ENCODE measurements around the gene GCFC2. TPM values are rescaled to one million over a fixed set of nuclear protein-coding genes. Genes with fewer than 3 reads are reported as not detected.
"Not testable (repeated sequence)": the region's sequence is repeated elsewhere in the genome, so short reads cannot be mapped to it uniquely, and the experiment has no call there.

Gene GCFC2
- total RNA-seq, 1 donor from 2014 or later, result 32.0 TPM

GRCh38 chr2:75705921-75706320 is 4.8 kb downstream of the GCFC2 start:
- peaks cover 3% of the 10 kb centered on the region for H3K9me3 Mint-ChIP-seq
- DNase-seq (ENCODE audit: low spot score in 2 of 2, unreplicated experiment in 2 of 2), result no peak
- peaks cover 30% of the 10 kb centered on the region for H3K4me1 Mint-ChIP-seq
- no peak for TF ChIP-seq CTCF (IDR thresholded peaks at IDR 0.05; ENCODE audit: unreplicated experiment)
- peak overlapping the region; percentile 69 for H3K27ac Mint-ChIP-seq
- peaks cover 38% of the 10 kb centered on the region for H3K36me3 Mint-ChIP-seq
- no peaks in the 10 kb centered on the region for H3K27me3 Mint-ChIP-seq (ENCODE audit: low read depth)
- H3K4me3 Mint-ChIP-seq, result no peak overlapping the region

- no peak for TF ChIP-seq CTCF (IDR thresholded peaks at IDR 0.05; ENCODE audit: unreplicated experiment)
- H3K27me3 Mint-ChIP-seq (ENCODE audit: low read depth), result no peaks in the 10 kb centered on the region
- no peak overlapping the region for H3K27ac Mint-ChIP-seq
- peaks cover 3% of the 10 kb centered on the region for H3K9me3 Mint-ChIP-seq
- peaks cover 20% of the 10 kb centered on the region for H3K4me1 Mint-ChIP-seq
- DNase-seq (ENCODE audit: low spot score in 2 of 2, unreplicated experiment in 2 of 2), result no peak
- H3K4me3 Mint-ChIP-seq, result no peak overlapping the region
- H3K36me3 Mint-ChIP-seq, result peaks cover 54% of the 10 kb centered on the region
These were observed 7.0 kb downstream of the GCFC2 start for GRCh38 chr2:75703589-75704287.

- Mint-ChIP-seq H3K9me3 (peaks cover 9% of the 10 kb centered on the region), H3K4me3 (no peak overlapping the region), H3K27ac (no peak overlapping the region), H3K27me3 (ENCODE audit: low read depth) (no peaks in the 10 kb centered on the region), H3K4me1 (peaks cover 13% of the 10 kb centered on the region), H3K36me3 (peaks cover 61% of the 10 kb centered on the region)
- no peak for DNase-seq (ENCODE audit: low spot score in 2 of 2, unreplicated experiment in 2 of 2)
- TF ChIP-seq CTCF (IDR thresholded peaks at IDR 0.05; ENCODE audit: unreplicated experiment), result no peak
These were observed 8.1 kb downstream of the GCFC2 start for GRCh38 chr2:75702593-75702992.

- H3K27ac Mint-ChIP-seq, result no peak overlapping the region
- H3K36me3 Mint-ChIP-seq, result peaks cover 53% of the 10 kb centered on the region
- no peaks in the 10 kb centered on the region for H3K27me3 Mint-ChIP-seq (ENCODE audit: low read depth)
- DNase-seq (ENCODE audit: low spot score in 2 of 2, unreplicated experiment in 2 of 2), result no peak
- H3K9me3 Mint-ChIP-seq, result peaks cover 14% of the 10 kb centered on the region
- no peak for TF ChIP-seq CTCF (IDR thresholded peaks at IDR 0.05; ENCODE audit: unreplicated experiment)
- no peak overlapping the region for H3K4me3 Mint-ChIP-seq
- H3K4me1 Mint-ChIP-seq, result no peaks in the 10 kb centered on the region
These were observed 11.8 kb downstream of the GCFC2 start for GRCh38 chr2:75698918-75699317.

GRCh38 chr2:75688196-75688595 is 22.5 kb downstream of the GCFC2 start:
- H3K36me3 Mint-ChIP-seq, result peaks cover 49% of the 10 kb centered on the region
- H3K9me3 Mint-ChIP-seq, result peaks cover 20% of the 10 kb centered on the region
- no peak for DNase-seq (ENCODE audit: low spot score in 2 of 2, unreplicated experiment in 2 of 2)
- H3K4me3 Mint-ChIP-seq, result no peak overlapping the region
- no peaks in the 10 kb centered on the region for H3K4me1 Mint-ChIP-seq
- no peaks in the 10 kb centered on the region for H3K27me3 Mint-ChIP-seq (ENCODE audit: low read depth)
- no peak overlapping the region for H3K27ac Mint-ChIP-seq
- no peak for TF ChIP-seq CTCF (IDR thresholded peaks at IDR 0.05; ENCODE audit: unreplicated experiment)

GRCh38 chr2:75683430-75683829 is 27.3 kb downstream of the GCFC2 start:
- not testable (repeated sequence) for H3K27ac Mint-ChIP-seq; DNase-seq (ENCODE audit: low spot score in 2 of 2, unreplicated experiment in 2 of 2); H3K4me3 Mint-ChIP-seq; H3K4me1 Mint-ChIP-seq; H3K27me3 Mint-ChIP-seq (ENCODE audit: low read depth)
- H3K36me3 Mint-ChIP-seq, result peaks cover 49% of the 10 kb centered on the region
- H3K9me3 Mint-ChIP-seq, result peaks cover 24% of the 10 kb centered on the region

Data from mesothelial cell of epicardium (in vitro differentiated cells).